ENCODE measurements around the gene LMO7.

LMO7 gene

DNA sequence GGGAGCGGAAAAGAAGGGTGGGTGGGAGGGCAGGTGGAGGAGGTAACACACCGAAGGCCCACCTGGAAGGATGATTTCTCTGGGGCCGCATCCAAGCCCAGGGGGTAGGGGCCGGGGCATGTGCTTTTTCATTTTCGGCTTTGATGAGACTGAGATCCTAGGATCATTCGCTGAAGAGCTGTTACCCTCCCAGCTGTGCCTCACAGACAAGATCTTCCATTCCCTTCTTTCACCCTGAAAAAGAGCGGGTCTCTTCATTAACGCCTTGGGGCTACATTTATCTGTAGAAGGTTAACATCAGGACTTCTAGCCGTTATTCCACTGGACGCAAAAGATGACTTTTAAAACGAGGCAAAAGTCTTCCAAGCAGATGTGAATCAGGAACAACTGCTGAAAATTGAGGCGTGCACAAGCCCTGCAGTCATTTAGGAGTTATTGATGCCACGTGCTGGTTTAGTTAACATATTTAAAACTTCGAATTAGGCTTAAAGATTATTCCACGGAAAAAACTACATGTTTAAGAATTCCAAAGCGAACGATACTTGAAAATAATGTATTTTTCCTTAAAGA lies 1.1 kb downstream of the LMO7 start:
- Histone ChIP-seq H3K14ac (ENCODE audit: low read length in 2 of 2) (no peak overlapping the region), H3K27me3 (ENCODE audit: control insufficient read depth in 1 of 2, insufficient read depth in 1 of 2, low read length in 2 of 2) (no peaks in the 10 kb centered on the region), H4K91ac (ENCODE audit: low read length) (no peak overlapping the region), H3K4me2 (ENCODE audit: low read length, poor library complexity, severe bottlenecking) (peak overlapping the region; percentile 66), H2BK5ac (ENCODE audit: low read depth, low read length, poor library complexity, severe bottlenecking) (no peak overlapping the region), H2AK5ac (ENCODE audit: low read length, severe bottlenecking) (no peak overlapping the region), H3K27ac (ENCODE audit: low read length, poor library complexity, severe bottlenecking) (peak overlapping the region; percentile 26), H3K4me1 (ENCODE audit: control insufficient read depth, insufficient read depth, low read depth, low read length) (peaks cover 9% of the 10 kb centered on the region), H3K79me1 (replicated peaks; ENCODE audit: low read length, poor library complexity, severe bottlenecking) (peaks cover 12% of the 10 kb centered on the region), H2BK120ac (ENCODE audit: low read depth, low read length) (peak overlapping the region; percentile 98), H3K36me3 (ENCODE audit: control insufficient read depth in 1 of 2, insufficient read depth in 2 of 2, low read depth in 1 of 2, low read length in 2 of 2) (peaks cover 3 to 8% of the 10 kb centered on the region in 2 experiments), H3K9ac (ENCODE audit: low read length) (peak overlapping the region; percentile 92), H2BK15ac (ENCODE audit: low read depth, poor library complexity, severe bottlenecking) (peak overlapping the region; percentile 70), H3K9me3 (ENCODE audit: control insufficient read depth, low read length) (no peaks in the 10 kb centered on the region), H2BK12ac (ENCODE audit: low read length in 2 of 2) (no peak overlapping the region), H3K4ac (ENCODE audit: low read depth in 1 of 2, low read length in 2 of 2) (no peak overlapping the region), H3K18ac (ENCODE audit: low read depth in 1 of 2, low read length in 2 of 2) (peak overlapping the region; percentile 62 to 97), H3K23ac (ENCODE audit: low read length in 2 of 2) (peak overlapping the region in 1 of 2 experiments; percentile 9), H3K4me3 (ENCODE audit: insufficient read depth in 1 of 2, low read depth in 1 of 2, low read length in 2 of 2) (peak overlapping the region; percentile 84 to 98), H4K8ac (ENCODE audit: low read length) (no peak overlapping the region), H2AFZ (ENCODE audit: low read depth, low read length) (no peak overlapping the region)
- DNase-seq: peak; percentile 44
- WGBS: 3% methylated on average over 14 of the region's 17 CpGs

DNA sequence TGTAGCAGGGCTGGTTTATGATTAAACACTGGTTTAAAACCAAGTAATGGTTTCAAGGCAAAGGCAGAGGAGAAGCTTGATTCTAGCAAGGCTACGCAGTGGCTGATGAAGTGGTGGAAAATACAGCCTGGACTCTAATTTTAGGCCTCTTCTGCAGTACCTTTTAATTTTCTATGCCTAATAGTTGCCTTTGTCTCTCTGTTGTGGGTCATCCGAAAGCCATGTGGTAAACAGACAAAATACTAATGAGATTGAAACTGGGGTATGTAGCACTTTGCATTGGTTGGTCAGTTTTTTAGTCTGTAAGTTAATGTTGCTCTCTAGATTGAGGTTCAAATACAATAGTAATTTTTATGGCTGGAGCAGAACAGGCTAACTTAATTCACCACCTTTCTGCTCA lies 3.3 kb downstream of the LMO7 start:
- H2BK120ac ChIP-seq (ENCODE audit: low read depth, low read length): no peak overlapping the region
- no peak overlapping the region for H4K8ac ChIP-seq (ENCODE audit: low read length)
- no peak overlapping the region for H2BK5ac ChIP-seq (ENCODE audit: low read depth, low read length, poor library complexity, severe bottlenecking)
- no peak overlapping the region for H2BK12ac ChIP-seq (ENCODE audit: low read length in 2 of 2)
- no peak overlapping the region for H2AFZ ChIP-seq (ENCODE audit: low read depth, low read length)
- H3K4me1 ChIP-seq (ENCODE audit: control insufficient read depth, insufficient read depth, low read depth, low read length): peaks cover 9% of the 10 kb centered on the region
- H3K23ac ChIP-seq (ENCODE audit: low read length in 2 of 2): no peak overlapping the region
- no peak for DNase-seq
- H3K27ac ChIP-seq (ENCODE audit: low read length, poor library complexity, severe bottlenecking): no peak overlapping the region
- no peaks in the 10 kb centered on the region for H3K9me3 ChIP-seq (ENCODE audit: control insufficient read depth, low read length)
- H3K4me3 ChIP-seq (ENCODE audit: insufficient read depth in 1 of 2, low read depth in 1 of 2, low read length in 2 of 2): peak overlapping the region in 1 of 2 experiments; percentile 98
- H3K4ac ChIP-seq (ENCODE audit: low read depth in 1 of 2, low read length in 2 of 2): no peak overlapping the region
- no peak overlapping the region for H3K14ac ChIP-seq (ENCODE audit: low read length in 2 of 2)
- peak overlapping the region; percentile 18 for H3K9ac ChIP-seq (ENCODE audit: low read length)
- H3K4me2 ChIP-seq (ENCODE audit: low read length, poor library complexity, severe bottlenecking): no peak overlapping the region
- no peak overlapping the region for H3K18ac ChIP-seq (ENCODE audit: low read depth in 1 of 2, low read length in 2 of 2)
- peaks cover 15% of the 10 kb centered on the region for H3K79me1 ChIP-seq (replicated peaks; ENCODE audit: low read length, poor library complexity, severe bottlenecking)
- no peak overlapping the region for H2AK5ac ChIP-seq (ENCODE audit: low read length, severe bottlenecking)
- H4K91ac ChIP-seq (ENCODE audit: low read length): no peak overlapping the region
- no peak overlapping the region for H2BK15ac ChIP-seq (ENCODE audit: low read depth, poor library complexity, severe bottlenecking)
- H3K36me3 ChIP-seq (ENCODE audit: control insufficient read depth in 1 of 2, insufficient read depth in 2 of 2, low read depth in 1 of 2, low read length in 2 of 2): peaks cover 3 to 12% of the 10 kb centered on the region in 2 experiments
- no peaks in the 10 kb centered on the region for H3K27me3 ChIP-seq (ENCODE audit: control insufficient read depth in 1 of 2, insufficient read depth in 1 of 2, low read length in 2 of 2)
- 93% methylated on average over 2 of the region's 2 CpGs for WGBS

DNA sequence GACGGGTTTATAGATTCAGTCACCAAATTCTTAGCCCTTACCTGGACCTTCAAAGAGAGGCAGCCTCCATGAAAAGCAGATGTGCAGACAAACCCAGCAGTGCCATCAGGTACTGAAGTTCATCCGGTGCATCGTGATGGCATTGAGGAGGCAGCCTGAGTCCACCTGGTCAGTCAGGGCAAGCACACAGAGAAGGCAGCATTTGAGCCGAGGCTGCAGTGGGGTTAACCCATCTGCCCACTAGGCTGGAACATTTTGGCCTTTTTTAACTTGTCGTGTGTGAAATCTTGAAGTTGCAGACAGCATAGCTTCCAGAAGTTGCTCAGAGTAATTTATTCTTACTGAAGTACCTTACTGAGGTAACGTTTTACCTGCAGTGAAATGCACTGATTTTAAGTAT lies 4.9 kb downstream of the LMO7 start:
- H3K14ac ChIP-seq (ENCODE audit: low read length in 2 of 2): peak overlapping the region in 1 of 2 experiments; percentile 18
- H3K18ac ChIP-seq (ENCODE audit: low read depth in 1 of 2, low read length in 2 of 2): peak overlapping the region in 1 of 2 experiments; percentile 6
- peaks cover 3 to 23% of the 10 kb centered on the region in 2 experiments for H3K36me3 ChIP-seq (ENCODE audit: control insufficient read depth in 1 of 2, insufficient read depth in 2 of 2, low read depth in 1 of 2, low read length in 2 of 2)
- peak overlapping the region in 1 of 2 experiments; percentile 98 for H3K4me3 ChIP-seq (ENCODE audit: insufficient read depth in 1 of 2, low read depth in 1 of 2, low read length in 2 of 2)
- H3K4me1 ChIP-seq (ENCODE audit: control insufficient read depth, insufficient read depth, low read depth, low read length): peaks cover 2% of the 10 kb centered on the region
- no peaks in the 10 kb centered on the region for H3K27me3 ChIP-seq (ENCODE audit: control insufficient read depth in 1 of 2, insufficient read depth in 1 of 2, low read length in 2 of 2)
- no peak overlapping the region for H3K4ac ChIP-seq (ENCODE audit: low read depth in 1 of 2, low read length in 2 of 2)
- no peaks in the 10 kb centered on the region for H3K9me3 ChIP-seq (ENCODE audit: control insufficient read depth, low read length)
- H3K9ac ChIP-seq (ENCODE audit: low read length): no peak overlapping the region
- H2BK15ac ChIP-seq (ENCODE audit: low read depth, poor library complexity, severe bottlenecking): no peak overlapping the region
- peak overlapping the region; percentile 87 for H4K91ac ChIP-seq (ENCODE audit: low read length)
- peak overlapping the region; percentile 59 for H4K8ac ChIP-seq (ENCODE audit: low read length)
- H3K4me2 ChIP-seq (ENCODE audit: low read length, poor library complexity, severe bottlenecking): no peak overlapping the region
- H2BK120ac ChIP-seq (ENCODE audit: low read depth, low read length): no peak overlapping the region
- H2AFZ ChIP-seq (ENCODE audit: low read depth, low read length): no peak overlapping the region
- H2BK12ac ChIP-seq (ENCODE audit: low read length in 2 of 2): peak overlapping the region in 1 of 2 experiments; percentile 29
- H3K27ac ChIP-seq (ENCODE audit: low read length, poor library complexity, severe bottlenecking): no peak overlapping the region
- 95% methylated on average over 6 of the region's 6 CpGs for WGBS
- H2AK5ac ChIP-seq (ENCODE audit: low read length, severe bottlenecking): no peak overlapping the region
- no peak overlapping the region for H2BK5ac ChIP-seq (ENCODE audit: low read depth, low read length, poor library complexity, severe bottlenecking)
- no peak for DNase-seq
- peak overlapping the region in 1 of 2 experiments; percentile 89 for H3K23ac ChIP-seq (ENCODE audit: low read length in 2 of 2)
- peaks cover 20% of the 10 kb centered on the region for H3K79me1 ChIP-seq (replicated peaks; ENCODE audit: low read length, poor library complexity, severe bottlenecking)

- Histone ChIP-seq H3K4me2 (ENCODE audit: low read length, poor library complexity, severe bottlenecking) (no peak overlapping the region), H3K9me3 (ENCODE audit: control insufficient read depth, low read length) (no peaks in the 10 kb centered on the region), H2BK15ac (ENCODE audit: low read depth, poor library complexity, severe bottlenecking) (no peak overlapping the region), H3K36me3 (ENCODE audit: control insufficient read depth in 1 of 2, insufficient read depth in 2 of 2, low read depth in 1 of 2, low read length in 2 of 2) (peaks cover 3 to 25% of the 10 kb centered on the region in 2 experiments), H2BK5ac (ENCODE audit: low read depth, low read length, poor library complexity, severe bottlenecking) (no peak overlapping the region), H3K4ac (ENCODE audit: low read depth in 1 of 2, low read length in 2 of 2) (no peak overlapping the region), H2AK5ac (ENCODE audit: low read length, severe bottlenecking) (no peak overlapping the region), H3K27ac (ENCODE audit: low read length, poor library complexity, severe bottlenecking) (no peak overlapping the region), H4K91ac (ENCODE audit: low read length) (no peak overlapping the region), H3K9ac (ENCODE audit: low read length) (no peak overlapping the region), H3K18ac (ENCODE audit: low read depth in 1 of 2, low read length in 2 of 2) (no peak overlapping the region), H3K4me3 (ENCODE audit: insufficient read depth in 1 of 2, low read depth in 1 of 2, low read length in 2 of 2) (peak overlapping the region in 1 of 2 experiments; percentile 17), H3K27me3 (ENCODE audit: control insufficient read depth in 1 of 2, insufficient read depth in 1 of 2, low read length in 2 of 2) (no peaks in the 10 kb centered on the region), H2BK12ac (ENCODE audit: low read length in 2 of 2) (no peak overlapping the region), H3K23ac (ENCODE audit: low read length in 2 of 2) (no peak overlapping the region), H2AFZ (ENCODE audit: low read depth, low read length) (no peak overlapping the region), H3K14ac (ENCODE audit: low read length in 2 of 2) (no peak overlapping the region), H4K8ac (ENCODE audit: low read length) (peak overlapping the region; percentile 27), H2BK120ac (ENCODE audit: low read depth, low read length) (no peak overlapping the region), H3K79me1 (replicated peaks; ENCODE audit: low read length, poor library complexity, severe bottlenecking) (peaks cover 24% of the 10 kb centered on the region), H3K4me1 (ENCODE audit: control insufficient read depth, insufficient read depth, low read depth, low read length) (peaks cover 4% of the 10 kb centered on the region)
- DNase-seq: no peak
- 76% methylated on average over 1 of the region's 1 CpG for WGBS
These were observed 7.1 kb downstream of the LMO7 start for GRCh38 chr13:75643182-75643581.
